ENCODE measurements around the gene ACTBL2. TPM values are rescaled to one million over a fixed set of nuclear protein-coding genes. Genes with fewer than 3 reads are reported as not detected.

The ACTBL2 gene
- total RNA-seq, 3 donors from 2014 or later (not counting 1 experiment from before 2014, with no cell fraction given): not detected

DNA sequence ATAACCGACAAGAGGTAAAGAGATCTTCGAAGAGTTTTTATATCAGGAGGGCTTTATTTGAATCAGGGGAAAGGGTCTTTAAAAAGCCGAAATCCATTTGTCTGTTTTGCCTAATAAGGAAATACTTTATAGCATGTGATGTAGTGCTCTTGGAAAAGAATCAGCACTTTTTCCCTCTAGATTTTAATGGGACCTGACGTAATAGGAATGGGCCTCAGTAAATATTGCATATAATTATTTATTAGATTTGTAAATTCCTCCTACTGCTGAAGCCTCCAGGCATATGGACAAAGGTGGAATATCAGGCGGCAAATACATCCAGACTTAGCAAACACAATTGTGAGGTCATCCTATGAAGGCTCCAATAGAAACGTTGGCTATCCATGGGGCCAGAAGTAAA, 50.9 kb downstream of the ACTBL2 start:
- TF ChIP-seq, protein P1, sequence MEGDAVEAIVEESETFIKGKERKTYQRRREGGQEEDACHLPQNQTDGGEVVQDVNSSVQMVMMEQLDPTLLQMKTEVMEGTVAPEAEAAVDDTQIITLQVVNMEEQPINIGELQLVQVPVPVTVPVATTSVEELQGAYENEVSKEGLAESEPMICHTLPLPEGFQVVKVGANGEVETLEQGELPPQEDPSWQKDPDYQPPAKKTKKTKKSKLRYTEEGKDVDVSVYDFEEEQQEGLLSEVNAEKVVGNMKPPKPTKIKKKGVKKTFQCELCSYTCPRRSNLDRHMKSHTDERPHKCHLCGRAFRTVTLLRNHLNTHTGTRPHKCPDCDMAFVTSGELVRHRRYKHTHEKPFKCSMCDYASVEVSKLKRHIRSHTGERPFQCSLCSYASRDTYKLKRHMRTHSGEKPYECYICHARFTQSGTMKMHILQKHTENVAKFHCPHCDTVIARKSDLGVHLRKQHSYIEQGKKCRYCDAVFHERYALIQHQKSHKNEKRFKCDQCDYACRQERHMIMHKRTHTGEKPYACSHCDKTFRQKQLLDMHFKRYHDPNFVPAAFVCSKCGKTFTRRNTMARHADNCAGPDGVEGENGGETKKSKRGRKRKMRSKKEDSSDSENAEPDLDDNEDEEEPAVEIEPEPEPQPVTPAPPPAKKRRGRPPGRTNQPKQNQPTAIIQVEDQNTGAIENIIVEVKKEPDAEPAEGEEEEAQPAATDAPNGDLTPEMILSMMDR (IDR thresholded peaks at IDR 0.05): no peak
- Histone ChIP-seq H3K36me3 (ENCODE audit: control insufficient read depth, insufficient read depth, low read length) (no peaks in the 10 kb centered on the region), H3K27ac (ENCODE audit: low read length) (no peak overlapping the region), H3K4me1 (ENCODE audit: control insufficient read depth, insufficient read depth, low read length) (no peaks in the 10 kb centered on the region), H3K4me3 (ENCODE audit: low read length) (no peak overlapping the region), H3K9me3 (ENCODE audit: control insufficient read depth, insufficient read depth, low read length) (no peaks in the 10 kb centered on the region), H3K27me3 (ENCODE audit: control insufficient read depth, insufficient read depth, low read length) (no peaks in the 10 kb centered on the region)
- DNase-seq (no peak), ATAC-seq (no peak)
- H3K4me3 Mint-ChIP-seq: no peak overlapping the region
- H3K36me3 Mint-ChIP-seq: no peaks in the 10 kb centered on the region
- no peak overlapping the region for H3K27ac Mint-ChIP-seq
- no peaks in the 10 kb centered on the region for H3K4me1 Mint-ChIP-seq
- intact Hi-C loops (cut with micrococcal nuclease): no loop called here
- H3K27me3 Mint-ChIP-seq (ENCODE audit: low read depth in 2 of 2): no peaks in the 10 kb centered on the region
- 74% methylated on average over 5 of the region's 6 CpGs for WGBS (ENCODE audit: insufficient coverage)
- no peaks in the 10 kb centered on the region for H3K9me3 Mint-ChIP-seq

All from natural killer cell (primary cell).